MCF 10A (cell line): ENCODE measurements around the gene IL1R2. TPM values are rescaled to one million over a fixed set of nuclear protein-coding genes. Genes with fewer than 3 reads are reported as not detected.
"Not testable (repeated sequence)": the region's sequence is repeated elsewhere in the genome, so short reads cannot be mapped to it uniquely, and the experiment has no call there.

Experiments used
- BruUV-seq: library from RNA; stranded (reverse); fragments of 400-500 nt; replicated peaks from 2 replicates; lab custom pipeline; 2021; lab: Mats Ljungman, UMichigan
- CTCF ChIA-PET: fragments of 300-600 bp; sonication (Branson Sonifier 250); formaldehyde crosslinking; extraction: SDS; loops from one replicate; lab custom pipeline; 2021; ENCODE audit warnings: antibody characterized with exemption, inconsistent platforms; lab: Yijun Ruan, JAX
- POLR2A ChIA-PET: fragments of 300-600, 350-650 bp; sonication (Branson Sonifier 250); formaldehyde crosslinking; extraction: SDS; loops from one replicate; lab custom pipeline; 2020; ENCODE audit warnings: antibody characterized with exemption, inconsistent platforms; lab: Yijun Ruan, JAX
- DNase-seq: peaks from one replicate; pipeline ENCODE4 v3.0.0-alpha.2; 2018; ENCODE audit not compliant: unreplicated experiment
- H3K27ac Mint-ChIP-seq: one replicate; pipeline ENCODE4 v1.8.0; 2022; ENCODE audit warnings: mild to moderate bottlenecking, low read depth, mixed read lengths; ENCODE audit not compliant: unreplicated experiment
- H3K27me3 Mint-ChIP-seq: one replicate; pipeline ENCODE4 v1.8.0; 2022; ENCODE audit warnings: mixed read lengths; ENCODE audit not compliant: insufficient read depth, unreplicated experiment
- H3K36me3 Mint-ChIP-seq: one replicate; pipeline ENCODE4 v1.8.0; 2022; ENCODE audit warnings: mild to moderate bottlenecking, moderate library complexity, mixed read lengths; ENCODE audit not compliant: insufficient read depth, unreplicated experiment
- H3K4me1 Mint-ChIP-seq: one replicate; pipeline ENCODE4 v1.8.0; 2022; ENCODE audit warnings: mixed read lengths; ENCODE audit not compliant: insufficient read depth, unreplicated experiment
- H3K4me3 Mint-ChIP-seq: one replicate; pipeline ENCODE4 v1.8.0; 2022; ENCODE audit warnings: mild to moderate bottlenecking, moderate library complexity, mixed read lengths; ENCODE audit not compliant: unreplicated experiment
- H3K9me3 Mint-ChIP-seq: one replicate; pipeline ENCODE4 v1.8.0; 2022; ENCODE audit warnings: mixed read lengths; ENCODE audit not compliant: unreplicated experiment
- CTCF ChIP-seq: fragments of 200-600 bp; IDR thresholded peaks from one replicate; pipeline ENCODE4 v1.8.0; 2022; ENCODE audit warnings: antibody characterized with exemption, mild to moderate bottlenecking; ENCODE audit not compliant: unreplicated experiment
- intact Hi-C: fragments of 100-400 bp; cut with micrococcal nuclease; formaldehyde crosslinking; loops from 2 replicates; pipeline ENCODE4 v1.14.1; 2022
- total RNA-seq: library from RNA; stranded (reverse); gene quantifications from 2 replicates; pipeline ENCODE4 v1.2.3, GENCODE V29; 2022

IL1R2 gene
- total RNA-seq, 1 experiment from 2014 or later = not detected

GRCh38 chr2:102065675-102066252, 74.0 kb downstream of the IL1R2 start:
- no peak overlapping the region for H3K4me3 Mint-ChIP-seq
- peak; percentile 96 for DNase-seq
- H3K27ac Mint-ChIP-seq = peak overlapping the region; percentile 79
- intact Hi-C loops = no loop called here
- ChIA-PET CTCF (interaction anchor here (0.7 to 2.0 kb wide), 4 partner anchors 8 to 49 kb away, joined by 3 to 8 read pairs (median 4); no protein-coding TSS in a partner anchor), POLR2A (interaction anchor here (0.7 to 5.0 kb wide), 3 partner anchors 16 to 100 kb away, joined by 3 to 41 read pairs (median 3); no protein-coding TSS in a partner anchor)
- H3K27me3 Mint-ChIP-seq = no peaks in the 10 kb centered on the region
- H3K9me3 Mint-ChIP-seq = peaks cover 12% of the 10 kb centered on the region
- no peak for TF ChIP-seq CTCF
- peaks cover 42% of the 10 kb centered on the region for H3K4me1 Mint-ChIP-seq
- BruUV-seq = no TSS peak
- no peaks in the 10 kb centered on the region for H3K36me3 Mint-ChIP-seq

- no peaks in the 10 kb centered on the region for H3K36me3 Mint-ChIP-seq
- peaks cover 12% of the 10 kb centered on the region for H3K9me3 Mint-ChIP-seq
- H3K4me3 Mint-ChIP-seq = no peak overlapping the region
- ChIA-PET CTCF (no interaction called here), POLR2A (interaction anchor here (0.7 kb wide), 1 partner anchor 1108 kb away, joined by 3 read pairs; no protein-coding TSS in a partner anchor)
- no TSS peak for BruUV-seq
- no peak for DNase-seq
- intact Hi-C loops = no loop called here
- peaks cover 42% of the 10 kb centered on the region for H3K4me1 Mint-ChIP-seq
- no peaks in the 10 kb centered on the region for H3K27me3 Mint-ChIP-seq
- TF ChIP-seq CTCF = no peak
- no peak overlapping the region for H3K27ac Mint-ChIP-seq
Measured at GRCh38 chr2:102066554-102066953, 74.8 kb downstream of the IL1R2 start.

DNA sequence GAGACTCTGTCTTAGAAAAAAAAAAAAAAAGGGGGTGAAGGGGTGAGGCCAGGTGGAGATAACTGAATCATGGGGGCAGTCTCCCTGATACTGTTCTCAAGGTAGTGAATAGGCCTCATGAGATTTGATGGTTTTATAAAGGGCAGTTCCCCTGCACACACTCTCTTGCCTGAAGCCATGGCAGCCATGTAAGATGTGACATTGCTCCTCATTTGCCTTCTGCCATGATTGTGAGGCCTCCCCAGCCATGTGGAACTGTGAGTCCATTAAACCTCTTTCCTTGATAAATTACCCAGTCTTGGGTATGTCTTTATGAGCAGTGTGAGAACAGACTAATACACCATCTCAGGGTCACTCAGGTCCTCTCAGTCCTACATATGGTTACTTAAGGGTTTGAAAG, 76.4 kb downstream of the IL1R2 start:
- H3K27me3 Mint-ChIP-seq, BruUV-seq, H3K27ac Mint-ChIP-seq, POLR2A ChIA-PET, DNase-seq, H3K36me3 Mint-ChIP-seq, H3K4me3 Mint-ChIP-seq, intact Hi-C loops: not testable (repeated sequence)
- Mint-ChIP-seq H3K4me1 (peaks cover 30% of the 10 kb centered on the region), H3K9me3 (peaks cover 12% of the 10 kb centered on the region)
- CTCF ChIA-PET = interaction anchor here (1.6 kb wide), 1 partner anchor 48 kb away, joined by 3 read pairs; no protein-coding TSS in a partner anchor

DNA sequence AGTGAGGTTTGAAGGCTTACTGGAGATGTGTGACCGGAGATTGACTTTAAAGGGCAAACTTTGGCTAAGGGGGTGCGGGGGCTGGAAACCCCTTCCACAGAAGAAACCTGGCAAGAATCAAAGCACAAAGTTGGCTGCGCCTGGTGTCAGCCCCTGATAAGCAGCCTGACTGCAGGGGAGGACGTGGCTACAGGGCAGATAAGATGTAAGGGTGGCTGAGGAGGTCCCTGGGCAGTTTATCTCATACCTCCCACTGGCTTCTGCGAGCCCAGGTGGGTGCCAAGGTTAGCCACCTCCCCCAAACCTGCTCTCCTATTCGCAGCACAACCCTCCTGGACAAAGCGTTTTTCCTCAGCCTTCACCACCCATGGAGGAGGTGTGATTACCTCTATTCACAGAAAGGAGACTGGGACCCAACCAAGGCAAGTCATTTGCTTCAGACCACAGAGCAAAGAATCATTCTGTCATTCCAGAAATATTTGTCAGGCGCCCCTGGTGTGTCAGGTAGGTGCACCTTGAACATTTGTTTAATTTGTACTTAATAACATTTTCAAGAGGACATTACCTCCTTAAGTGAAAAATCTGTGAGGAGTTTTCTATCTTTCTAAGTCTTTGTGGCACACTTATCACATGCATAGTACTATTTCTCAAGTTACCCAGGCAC, 77.7 kb downstream of the IL1R2 start:
- CTCF ChIA-PET = no interaction called here

More for the DNA sequence above, 77.7 kb downstream of the IL1R2 start:
- no TSS peak for BruUV-seq
- H3K27ac Mint-ChIP-seq = no peak overlapping the region
- DNase-seq = no peak
- H3K9me3 Mint-ChIP-seq = peaks cover 12% of the 10 kb centered on the region
- POLR2A ChIA-PET = no interaction called here
- H3K36me3 Mint-ChIP-seq = no peaks in the 10 kb centered on the region
- H3K4me3 Mint-ChIP-seq = no peak overlapping the region
- intact Hi-C loops = no loop called here
- H3K4me1 Mint-ChIP-seq = peaks cover 16% of the 10 kb centered on the region
- no peaks in the 10 kb centered on the region for H3K27me3 Mint-ChIP-seq
- no peak for TF ChIP-seq CTCF
